DMS79 treated with DMSO at 0.1 percent for 48 hours (cell line): ENCODE results near the gene GABBR1.
A peak's percentile ranks its signal among the peaks of the same experiment; 100 is the strongest.

ENCODE experiments used
- DNase-seq: peaks from one replicate; lab custom pipeline; 2025; lab: John Stamatoyannopoulos, UW

Gene GABBR1

GRCh38 chr6:29620630-29621029, 12.4 kb downstream of the GABBR1 start:
- no peak for DNase-seq

- DNase-seq: no peak
Observed at GRCh38 chr6:29619578-29620160, 13.3 kb downstream of the GABBR1 start.

GRCh38 chr6:29617782-29618554, 15.0 kb downstream of the GABBR1 start:
- DNase-seq: no peak

- no peak for DNase-seq
Observed at GRCh38 chr6:29611426-29611825, 21.6 kb downstream of the GABBR1 start.

GRCh38 chr6:29610540-29610939, 22.4 kb downstream of the GABBR1 start:
- DNase-seq: no peak

- no peak for DNase-seq
Observed at GRCh38 chr6:29608131-29608530, 24.9 kb downstream of the GABBR1 start.

GRCh38 chr6:29603930-29604329, 29.1 kb downstream of the GABBR1 start:
- peak; percentile 85 for DNase-seq

- DNase-seq: no peak
Observed at GRCh38 chr6:29603456-29603855, 29.5 kb downstream of the GABBR1 start.

GRCh38 chr6:29602564-29603361, 30.2 kb downstream of the GABBR1 start:
- peak; percentile 76 for DNase-seq

- DNase-seq: no peak
Observed at GRCh38 chr6:29598172-29598747, 34.7 kb downstream of the GABBR1 start.

- peak; percentile 47 for DNase-seq
Observed at GRCh38 chr6:29597184-29597583, 35.8 kb downstream of the GABBR1 start.

GRCh38 chr6:29596381-29596900, 36.5 kb downstream of the GABBR1 start:
- DNase-seq: no peak

- DNase-seq: peak; percentile 73
Observed at GRCh38 chr6:29593199-29593855, 39.7 kb downstream of the GABBR1 start.

GRCh38 chr6:29591677-29592076, 41.3 kb downstream of the GABBR1 start:
- no peak for DNase-seq

- no peak for DNase-seq
Observed at GRCh38 chr6:29590218-29590808, 42.7 kb downstream of the GABBR1 start.

- DNase-seq: peak; percentile 56
Observed at GRCh38 chr6:29589423-29590048, 43.4 kb downstream of the GABBR1 start.

GRCh38 chr6:29584821-29585220, 48.2 kb downstream of the GABBR1 start, which contains the start of gene OR2H2:
OR2H2 (plus strand) TSS chr6:29585121; CDS start chr6:29587945, 2,824 bp downstream.
- no peak for DNase-seq

GRCh38 chr6:29577544-29577943, 55.4 kb downstream of the GABBR1 start:
- DNase-seq: no peak

GRCh38 chr6:29576056-29576455, 56.9 kb downstream of the GABBR1 start:
- no peak for DNase-seq

- no peak for DNase-seq
Observed at GRCh38 chr6:29567991-29568390, 65.0 kb downstream of the GABBR1 start.

- no peak for DNase-seq
Observed at GRCh38 chr6:29567541-29567940, 65.4 kb downstream of the GABBR1 start.
